MM.1S (cell line): ENCODE measurements around the gene KAT14.
"Not testable (repeated sequence)": the region's sequence is repeated elsewhere in the genome, so short reads cannot be mapped to it uniquely, and the experiment has no call there.

Experiments
- CTCF ChIP-seq: fragments of 300-600 bp; sonication (generic); IDR thresholded peaks from 2 replicates; pipeline ENCODE4 v1.5.1; 2016; ENCODE audit warnings: antibody characterized with exemption, low read length, mixed read lengths
- EZH2 ChIP-seq: fragments of 300-600 bp; sonication (generic); optimal IDR thresholded peaks from 2 replicates; pipeline ENCODE3; 2017; ENCODE audit warnings: low read depth, mild to moderate bottlenecking, antibody characterized with exemption, low read length, mixed read lengths

- not testable (repeated sequence) for TF ChIP-seq EZH2, CTCF
Observed at GRCh38 chr20:18100569-18100968, 37.1 kb upstream of the KAT14 start.
